ENCODE results near the gene CTIF.

CTIF gene

DNA sequence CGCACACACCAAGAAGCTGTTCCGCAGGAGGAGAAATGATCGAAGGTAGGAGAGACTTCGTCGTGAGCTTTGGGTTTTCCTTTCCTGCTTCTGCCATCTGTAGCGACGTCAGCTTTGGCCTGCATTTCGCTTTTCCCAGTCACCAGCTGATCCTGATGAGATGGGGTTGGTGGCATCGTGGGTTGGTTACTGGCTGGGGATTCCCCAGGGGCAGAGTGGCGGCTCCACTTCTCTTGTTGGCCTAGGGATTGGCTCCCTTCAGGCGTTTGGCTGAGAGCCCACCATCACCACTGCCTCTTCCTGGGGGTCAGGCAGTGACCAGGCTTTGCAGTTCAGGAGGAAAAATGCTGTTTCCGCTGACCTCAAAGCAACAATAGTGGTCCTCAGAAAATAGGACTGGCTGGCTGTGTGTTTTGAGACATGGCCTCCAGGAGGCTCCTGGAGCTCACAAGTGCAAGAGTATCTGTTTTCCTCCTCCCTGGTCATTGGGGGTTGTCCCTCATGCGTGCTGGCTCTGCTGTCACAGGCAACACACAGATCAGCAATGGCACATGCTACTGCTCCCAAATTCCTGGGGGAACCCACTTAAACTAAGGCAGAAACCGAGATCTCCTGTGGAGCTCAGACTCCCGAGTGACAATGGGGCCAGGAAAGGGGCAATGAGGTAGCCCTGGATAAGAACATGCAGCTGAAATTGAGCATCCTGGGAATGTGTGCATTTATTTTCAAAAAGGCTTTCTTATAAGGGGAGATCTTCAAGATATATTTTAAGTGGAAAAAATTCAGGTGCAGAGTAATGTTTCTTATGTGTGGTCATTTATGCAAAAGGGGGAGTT is 173.0 kb downstream of the CTIF start:
- H2BK5ac ChIP-seq (ENCODE audit: low read length): no peak overlapping the region
- H2AK5ac ChIP-seq (ENCODE audit: low read depth, low read length): no peak overlapping the region
- H2BK120ac ChIP-seq (ENCODE audit: low read depth, low read length): no peak overlapping the region
- H3K9ac ChIP-seq (ENCODE audit: low read depth, low read length, poor library complexity): no peak overlapping the region
- WGBS, 2 donors (ENCODE audit: extremely low coverage in 2 of 2, insufficient read length in 2 of 2, insufficient replicate concordance in 1 of 2): no CpG with 5 or more reads among the region's 15 CpGs
- DNase-seq (ENCODE audit: low spot score): peak; percentile 33
- H4K8ac ChIP-seq (ENCODE audit: low read depth, low read length): no peak overlapping the region
- H3K27ac ChIP-seq (replicated peaks; ENCODE audit: low read length): no peak overlapping the region
- H3K9me3 ChIP-seq (replicated peaks in 1 of 2; ENCODE audit: control insufficient read depth in 2 of 2, insufficient read depth in 1 of 2, low read depth in 1 of 2, low read length in 2 of 2): no peaks in the 10 kb centered on the region
- H3K14ac ChIP-seq (ENCODE audit: low read length): no peak overlapping the region
- no peak overlapping the region for H2AFZ ChIP-seq (ENCODE audit: low read length)
- no peaks in the 10 kb centered on the region for H3K27me3 ChIP-seq (ENCODE audit: control insufficient read depth in 3 of 3, insufficient read depth in 3 of 3, low read depth in 1 of 3, low read length in 3 of 3)
- H4K91ac ChIP-seq (ENCODE audit: low read depth, low read length, poor library complexity): no peak overlapping the region
- no peak overlapping the region for H2BK12ac ChIP-seq (ENCODE audit: low read length)
- no peak overlapping the region for H2BK15ac ChIP-seq (ENCODE audit: low read length)
- peaks cover 16 to 24% of the 10 kb centered on the region in 2 donors for H3K4me1 ChIP-seq (ENCODE audit: control insufficient read depth in 2 of 2, insufficient read depth in 1 of 2, low read depth in 1 of 2, low read length in 2 of 2)
- no peak overlapping the region for H3K23ac ChIP-seq (ENCODE audit: low read depth, low read length, poor library complexity)
- H3K79me1 ChIP-seq (ENCODE audit: low read depth, low read length): peaks cover 2% of the 10 kb centered on the region
- H3K4me2 ChIP-seq (ENCODE audit: insufficient read depth, low read length, poor library complexity, severe bottlenecking): no peak overlapping the region
- H3K18ac ChIP-seq (ENCODE audit: low read length): peak overlapping the region; percentile 11
- H3K4me3 ChIP-seq (ENCODE audit: low read length in 2 of 2): no peak overlapping the region
- H3K36me3 ChIP-seq (replicated peaks in 1 of 2; ENCODE audit: control insufficient read depth in 2 of 2, insufficient read depth in 2 of 2, low read length in 2 of 2): no peaks in the 10 kb centered on the region
- H3K4ac ChIP-seq (ENCODE audit: low read length): no peak overlapping the region

- no CpG with 5 or more reads among the region's 14 CpGs for WGBS, 2 donors (ENCODE audit: extremely low coverage in 2 of 2, insufficient read length in 2 of 2, insufficient replicate concordance in 1 of 2)
- Histone ChIP-seq H4K8ac (ENCODE audit: low read depth, low read length) (no peak overlapping the region), H2BK120ac (ENCODE audit: low read depth, low read length) (no peak overlapping the region), H3K36me3 (replicated peaks in 1 of 2; ENCODE audit: control insufficient read depth in 2 of 2, insufficient read depth in 2 of 2, low read length in 2 of 2) (no peaks in the 10 kb centered on the region), H3K23ac (ENCODE audit: low read depth, low read length, poor library complexity) (no peak overlapping the region), H3K4ac (ENCODE audit: low read length) (no peak overlapping the region), H3K9ac (ENCODE audit: low read depth, low read length, poor library complexity) (no peak overlapping the region), H3K18ac (ENCODE audit: low read length) (no peak overlapping the region), H2AK5ac (ENCODE audit: low read depth, low read length) (no peak overlapping the region), H3K9me3 (replicated peaks in 1 of 2; ENCODE audit: control insufficient read depth in 2 of 2, insufficient read depth in 1 of 2, low read depth in 1 of 2, low read length in 2 of 2) (no peaks in the 10 kb centered on the region), H4K91ac (ENCODE audit: low read depth, low read length, poor library complexity) (no peak overlapping the region), H2BK15ac (ENCODE audit: low read length) (no peak overlapping the region), H3K4me2 (ENCODE audit: insufficient read depth, low read length, poor library complexity, severe bottlenecking) (no peak overlapping the region), H3K4me1 (ENCODE audit: control insufficient read depth in 2 of 2, insufficient read depth in 1 of 2, low read depth in 1 of 2, low read length in 2 of 2) (peaks cover 16 to 24% of the 10 kb centered on the region in 2 donors), H2BK5ac (ENCODE audit: low read length) (no peak overlapping the region), H2BK12ac (ENCODE audit: low read length) (no peak overlapping the region), H3K14ac (ENCODE audit: low read length) (peak overlapping the region; percentile 39), H3K79me1 (ENCODE audit: low read depth, low read length) (peaks cover 2% of the 10 kb centered on the region), H3K27ac (replicated peaks; ENCODE audit: low read length) (no peak overlapping the region), H3K4me3 (ENCODE audit: low read length in 2 of 2) (no peak overlapping the region), H2AFZ (ENCODE audit: low read length) (no peak overlapping the region), H3K27me3 (ENCODE audit: control insufficient read depth in 3 of 3, insufficient read depth in 3 of 3, low read depth in 1 of 3, low read length in 3 of 3) (no peaks in the 10 kb centered on the region)
- DNase-seq (ENCODE audit: low spot score): no peak
These were observed 174.5 kb downstream of the CTIF start for GRCh38 chr18:48713309-48713708.

GRCh38 chr18:48714873-48715272 is 176.0 kb downstream of the CTIF start:
- Histone ChIP-seq H3K27ac (replicated peaks; ENCODE audit: low read length) (no peak overlapping the region), H3K23ac (ENCODE audit: low read depth, low read length, poor library complexity) (no peak overlapping the region), H4K8ac (ENCODE audit: low read depth, low read length) (no peak overlapping the region), H4K91ac (ENCODE audit: low read depth, low read length, poor library complexity) (no peak overlapping the region), H3K79me1 (ENCODE audit: low read depth, low read length) (no peaks in the 10 kb centered on the region), H2AFZ (ENCODE audit: low read length) (no peak overlapping the region), H2BK5ac (ENCODE audit: low read length) (no peak overlapping the region), H3K4ac (ENCODE audit: low read length) (no peak overlapping the region), H2BK12ac (ENCODE audit: low read length) (no peak overlapping the region), H3K27me3 (ENCODE audit: control insufficient read depth in 3 of 3, insufficient read depth in 3 of 3, low read depth in 1 of 3, low read length in 3 of 3) (no peaks in the 10 kb centered on the region), H3K36me3 (replicated peaks in 1 of 2; ENCODE audit: control insufficient read depth in 2 of 2, insufficient read depth in 2 of 2, low read length in 2 of 2) (no peaks in the 10 kb centered on the region), H2BK120ac (ENCODE audit: low read depth, low read length) (no peak overlapping the region), H3K4me2 (ENCODE audit: insufficient read depth, low read length, poor library complexity, severe bottlenecking) (no peak overlapping the region), H3K14ac (ENCODE audit: low read length) (no peak overlapping the region), H3K18ac (ENCODE audit: low read length) (no peak overlapping the region), H3K9ac (ENCODE audit: low read depth, low read length, poor library complexity) (no peak overlapping the region), H2AK5ac (ENCODE audit: low read depth, low read length) (no peak overlapping the region), H2BK15ac (ENCODE audit: low read length) (no peak overlapping the region), H3K4me1 (ENCODE audit: control insufficient read depth in 2 of 2, insufficient read depth in 1 of 2, low read depth in 1 of 2, low read length in 2 of 2) (peaks cover 9 to 16% of the 10 kb centered on the region in 2 donors), H3K9me3 (replicated peaks in 1 of 2; ENCODE audit: control insufficient read depth in 2 of 2, insufficient read depth in 1 of 2, low read depth in 1 of 2, low read length in 2 of 2) (no peaks in the 10 kb centered on the region), H3K4me3 (ENCODE audit: low read length in 2 of 2) (no peak overlapping the region)
- peak; percentile 9 for DNase-seq (ENCODE audit: low spot score)
- no CpG with 5 or more reads among the region's 6 CpGs for whole genome bisulfite sequencing, 2 donors (ENCODE audit: extremely low coverage in 2 of 2, insufficient read length in 2 of 2, insufficient replicate concordance in 1 of 2)

- Histone ChIP-seq H3K9ac (ENCODE audit: low read depth, low read length, poor library complexity) (no peak overlapping the region), H2BK15ac (ENCODE audit: low read length) (no peak overlapping the region), H2BK120ac (ENCODE audit: low read depth, low read length) (no peak overlapping the region), H3K9me3 (replicated peaks in 1 of 2; ENCODE audit: control insufficient read depth in 2 of 2, insufficient read depth in 1 of 2, low read depth in 1 of 2, low read length in 2 of 2) (no peaks in the 10 kb centered on the region), H2BK5ac (ENCODE audit: low read length) (no peak overlapping the region), H3K23ac (ENCODE audit: low read depth, low read length, poor library complexity) (no peak overlapping the region), H3K4ac (ENCODE audit: low read length) (no peak overlapping the region), H2AK5ac (ENCODE audit: low read depth, low read length) (no peak overlapping the region), H3K4me3 (ENCODE audit: low read length in 2 of 2) (peak overlapping the region in 1 of 2 donors; percentile 41), H2BK12ac (ENCODE audit: low read length) (no peak overlapping the region), H3K36me3 (replicated peaks in 1 of 2; ENCODE audit: control insufficient read depth in 2 of 2, insufficient read depth in 2 of 2, low read length in 2 of 2) (no peaks in the 10 kb centered on the region), H3K27me3 (ENCODE audit: control insufficient read depth in 3 of 3, insufficient read depth in 3 of 3, low read depth in 1 of 3, low read length in 3 of 3) (no peaks in the 10 kb centered on the region), H2AFZ (ENCODE audit: low read length) (no peak overlapping the region), H3K14ac (ENCODE audit: low read length) (no peak overlapping the region), H3K18ac (ENCODE audit: low read length) (no peak overlapping the region), H4K91ac (ENCODE audit: low read depth, low read length, poor library complexity) (no peak overlapping the region), H3K4me1 (ENCODE audit: control insufficient read depth in 2 of 2, insufficient read depth in 1 of 2, low read depth in 1 of 2, low read length in 2 of 2) (peaks cover 6 to 14% of the 10 kb centered on the region in 2 donors), H4K8ac (ENCODE audit: low read depth, low read length) (no peak overlapping the region), H3K27ac (replicated peaks; ENCODE audit: low read length) (no peak overlapping the region), H3K4me2 (ENCODE audit: insufficient read depth, low read length, poor library complexity, severe bottlenecking) (no peak overlapping the region), H3K79me1 (ENCODE audit: low read depth, low read length) (no peaks in the 10 kb centered on the region)
- WGBS, 2 donors (ENCODE audit: extremely low coverage in 2 of 2, insufficient read length in 2 of 2, insufficient replicate concordance in 1 of 2): no CpG with 5 or more reads among the region's 10 CpGs
- DNase-seq (ENCODE audit: low spot score): no peak
These were observed 177.0 kb downstream of the CTIF start for GRCh38 chr18:48715711-48716361.
